H9 (cell line): Measurements from ENCODE around the gene NLGN4X. TPM values are rescaled to one million over a fixed set of nuclear protein-coding genes. Genes with fewer than 3 reads are reported as not detected.

Source experiments
- DNase-seq: peaks from one replicate; pipeline ENCODE4 v3.0.0-alpha.2; 2017
- H2AFZ ChIP-seq: one replicate; pipeline ENCODE4 v1.6.1; 2013; ENCODE audit warnings: mild to moderate bottlenecking, low read length, control low read depth, moderate library complexity
- H2AK5ac ChIP-seq: 2 replicates; pipeline ENCODE4 v1.6.1; 2013; ENCODE audit warnings: low read length, control low read depth, mixed read lengths; ENCODE audit not compliant: insufficient read length
- H2BK120ac ChIP-seq: one replicate; pipeline ENCODE4 v1.6.1; 2013; ENCODE audit warnings: low read depth, mild to moderate bottlenecking, low read length, control low read depth, inconsistent platforms; ENCODE audit not compliant: poor library complexity, severe bottlenecking
- H2BK12ac ChIP-seq: 2 replicates; pipeline ENCODE4 v1.6.1; 2013; ENCODE audit warnings: low read length, control low read depth, mixed read lengths, low read depth; ENCODE audit not compliant: insufficient read length
- H2BK15ac ChIP-seq: 2 replicates; pipeline ENCODE4 v1.6.1; 2013; ENCODE audit warnings: low read depth, low read length, control low read depth
- H2BK20ac ChIP-seq: one replicate; pipeline ENCODE4 v1.6.1; 2013; ENCODE audit warnings: low read depth, mild to moderate bottlenecking, low read length, control low read depth, inconsistent platforms; ENCODE audit not compliant: poor library complexity, severe bottlenecking
- H2BK5ac ChIP-seq: 2 replicates; pipeline ENCODE4 v1.6.1; 2013; ENCODE audit warnings: low read length, control low read depth, mixed read lengths; ENCODE audit not compliant: insufficient read length
- H3K14ac ChIP-seq: 2 replicates; pipeline ENCODE4 v1.6.1; 2013; ENCODE audit warnings: low read length, control low read depth; ENCODE audit not compliant: insufficient read depth
- H3K18ac ChIP-seq: 2 replicates; pipeline ENCODE4 v1.6.1; 2013; ENCODE audit warnings: low read depth, mild to moderate bottlenecking, mixed read lengths, low read length, control low read depth; ENCODE audit not compliant: insufficient read length
- H3K23ac ChIP-seq: 2 replicates; pipeline ENCODE4 v1.6.1; 2013; ENCODE audit warnings: low read length, control low read depth, mixed read lengths, low read depth; ENCODE audit not compliant: insufficient read length
- H3K23me2 ChIP-seq: 2 replicates; pipeline ENCODE4 v1.6.1; 2013; ENCODE audit warnings: low read depth, mild to moderate bottlenecking, mixed read lengths, low read length, control low read depth; ENCODE audit not compliant: insufficient read length, poor library complexity, severe bottlenecking
- H3K27ac ChIP-seq: 2 replicates; pipeline ENCODE4 v1.5.1; 2013; ENCODE audit warnings: low read length, control low read depth, mixed read lengths, low read depth; ENCODE audit not compliant: insufficient read length
- H3K27me3 ChIP-seq: 2 replicates; pipeline ENCODE4 v1.6.1; 2013; ENCODE audit warnings: low read length, control low read depth, inconsistent platforms; ENCODE audit not compliant: insufficient read depth
- H3K4ac ChIP-seq: 2 replicates; pipeline ENCODE4 v1.6.1; 2013; ENCODE audit warnings: low read depth, mild to moderate bottlenecking, control low read depth, inconsistent platforms, low read length, moderate library complexity
- H3K4me1 ChIP-seq: 2 replicates; pipeline ENCODE4 v1.6.1; 2013; ENCODE audit warnings: low read length, control low read depth, inconsistent platforms; ENCODE audit not compliant: insufficient read depth
- H3K4me2 ChIP-seq: 2 replicates; pipeline ENCODE4 v1.6.1; 2013; ENCODE audit warnings: low read length, control low read depth, mixed read lengths; ENCODE audit not compliant: insufficient read length, insufficient read depth
- H3K56ac ChIP-seq: 2 replicates; pipeline ENCODE4 v1.6.1; 2013; ENCODE audit warnings: low read depth, mild to moderate bottlenecking, mixed read lengths, low read length, control low read depth; ENCODE audit not compliant: insufficient read length
- H3K79me1 ChIP-seq: 2 replicates; pipeline ENCODE4 v1.6.1; 2013; ENCODE audit warnings: low read depth, mild to moderate bottlenecking, moderate library complexity, low read length, control low read depth, inconsistent platforms; ENCODE audit not compliant: insufficient read depth, poor library complexity, severe bottlenecking
- H3K79me2 ChIP-seq: 2 replicates; pipeline ENCODE4 v1.6.1; 2013; ENCODE audit warnings: low read length, control low read depth, inconsistent platforms; ENCODE audit not compliant: insufficient read depth
- H3K9ac ChIP-seq: 2 replicates; pipeline ENCODE4 v1.6.1; 2013; ENCODE audit warnings: low read length, control low read depth, mixed read lengths; ENCODE audit not compliant: insufficient read length; ENCODE audit errors: extremely low read depth
- H3K9me3 ChIP-seq: one replicate; pipeline ENCODE4 v1.6.1; 2013; ENCODE audit warnings: low read depth, low read length, inconsistent platforms; ENCODE audit not compliant: control insufficient read depth
- H3T11ph ChIP-seq: one replicate; pipeline ENCODE4 v1.6.1; 2013; ENCODE audit warnings: mild to moderate bottlenecking, low read length, control low read depth, inconsistent platforms
- H4K20me1 ChIP-seq: one replicate; pipeline ENCODE4 v1.6.1; 2013; ENCODE audit not compliant: control insufficient read depth, insufficient read length, insufficient read depth
- H4K5ac ChIP-seq: 2 replicates; pipeline ENCODE4 v1.6.1; 2013; ENCODE audit warnings: low read depth, mild to moderate bottlenecking, mixed read lengths, low read length, control low read depth; ENCODE audit not compliant: insufficient read length
- H4K8ac ChIP-seq: replicated peaks from 2 replicates; pipeline ENCODE4 v1.6.1; 2013; ENCODE audit warnings: low read length, control low read depth, mixed read lengths, low read depth; ENCODE audit not compliant: insufficient read length
- H4K91ac ChIP-seq: 2 replicates; pipeline ENCODE4 v1.6.1; 2013; ENCODE audit warnings: low read depth, mild to moderate bottlenecking, moderate library complexity, mixed read lengths, low read length, control low read depth; ENCODE audit not compliant: insufficient read length
- H3K27ac Mint-ChIP-seq, 3 experiments: 2 replicates in 2 of 3; 3 replicates in 1 of 3; pipeline ENCODE4 v1.8.0; 2020 to 2021; ENCODE audit warnings: mixed read lengths in 3 of 3, mild to moderate bottlenecking in 1 of 3, moderate library complexity in 1 of 3
- H3K27me3 Mint-ChIP-seq: 2 replicates; pipeline ENCODE4 v1.8.0; 2021; ENCODE audit warnings: low read depth, mild to moderate bottlenecking, moderate library complexity, mixed read lengths
- H3K36me3 Mint-ChIP-seq, 3 experiments: 2 replicates in 2 of 3; 3 replicates in 1 of 3; pipeline ENCODE4 v1.8.0; 2020 to 2021; ENCODE audit warnings: low read depth in 3 of 3, mixed read lengths in 3 of 3; ENCODE audit not compliant: insufficient read depth in 1 of 3
- H3K4me1 Mint-ChIP-seq, 2 experiments: 2 replicates each; pipeline ENCODE4 v1.8.0; 2020; ENCODE audit warnings: mixed read lengths in 2 of 2
- H3K4me3 Mint-ChIP-seq, 2 experiments: 2 replicates in 1 of 2; 3 replicates in 1 of 2; pipeline ENCODE4 v1.8.0; 2020 to 2021; ENCODE audit warnings: mild to moderate bottlenecking in 2 of 2, mixed read lengths in 2 of 2, moderate library complexity in 1 of 2
- H3K9me3 Mint-ChIP-seq, 2 experiments: 2 replicates in 1 of 2; 3 replicates in 1 of 2; pipeline ENCODE4 v1.8.0; 2020; ENCODE audit warnings: mild to moderate bottlenecking in 2 of 2, mixed read lengths in 2 of 2, moderate library complexity in 1 of 2
- CTCF ChIP-seq: fragments of 200-600 bp; sonication (generic); conservative IDR thresholded peaks from 3 replicates; pipeline ENCODE4 v1.8.0; 2021; ENCODE audit warnings: antibody characterized with exemption, mild to moderate bottlenecking
- WGBS: extraction: QIAGEN DNeasy Blood & Tissue Kit; methylation state at CpG from one replicate; pipeline ENCODE4 v1.1.7; 2013; ENCODE audit warnings: missing lambda C conversion rate, low lambda C conversion rate, mixed read lengths; ENCODE audit not compliant: insufficient read length; ENCODE audit errors: extremely low coverage; 5-methylcytosine and 5-hydroxymethylcytosine counted together
- total RNA-seq: library from RNA; stranded (reverse); gene quantifications from 2 replicates; pipeline ENCODE4 v1.2.1, GENCODE V29; 2021

NLGN4X gene
- total RNA-seq, 1 experiment from 2014 or later, result 111 TPM

GRCh38 chrX:6024204-6024603, 204.5 kb downstream of the NLGN4X start:
- H3K27ac Mint-ChIP-seq, result no peak overlapping the region
- H2AFZ ChIP-seq, result no peak overlapping the region

More at GRCh38 chrX:6024204-6024603, 204.5 kb downstream of the NLGN4X start:
- no peak overlapping the region for H2BK20ac ChIP-seq
- H3K4ac ChIP-seq, result no peak overlapping the region
- peaks cover 3% of the 10 kb centered on the region for H3K79me1 ChIP-seq
- no peak overlapping the region; the same call in 1 of the 2 replicates for H2BK15ac ChIP-seq
- no peak overlapping the region for H3T11ph ChIP-seq
- H2BK12ac ChIP-seq, result no peak overlapping the region
- no peak overlapping the region for H2BK120ac ChIP-seq
- H3K4me1 ChIP-seq, result peaks cover 16% of the 10 kb centered on the region
- Mint-ChIP-seq H3K9me3 (no peaks in the 10 kb centered on the region), H3K4me1 (peaks cover 61 to 64% of the 10 kb centered on the region in 2 experiments), H3K36me3 (peaks cover 20 to 26% (median 21%) of the 10 kb centered on the region in 3 experiments; a peak in 6 of 7 replicates), H3K4me3 (no peak overlapping the region), H3K27me3 (no peaks in the 10 kb centered on the region)
- no peak overlapping the region for H3K4me2 ChIP-seq
- H3K27me3 ChIP-seq, result no peaks in the 10 kb centered on the region
- H2AK5ac ChIP-seq, result no peak overlapping the region
- peak overlapping the region; percentile 92 for H4K8ac ChIP-seq
- H4K20me1 ChIP-seq, result no peaks in the 10 kb centered on the region
- no peak overlapping the region for H3K14ac ChIP-seq
- no CpG with 5 or more reads among the region's 4 CpGs for WGBS
- no peak overlapping the region for H3K56ac ChIP-seq
- no peak overlapping the region for H3K23ac ChIP-seq
- peak overlapping the region; percentile 72 for H4K5ac ChIP-seq
- H3K79me2 ChIP-seq, result peaks cover 20% of the 10 kb centered on the region; the same call in 1 of the 2 replicates
- H3K9me3 ChIP-seq, result no peaks in the 10 kb centered on the region
- H3K27ac ChIP-seq, result no peak overlapping the region
- H3K18ac ChIP-seq, result no peak overlapping the region
- H4K91ac ChIP-seq, result no peak overlapping the region
- H3K9ac ChIP-seq, result no peak overlapping the region
- no peak for TF ChIP-seq CTCF
- H3K23me2 ChIP-seq, result peaks cover 2% of the 10 kb centered on the region
- DNase-seq, result no peak
- H2BK5ac ChIP-seq, result no peak overlapping the region
